B cell (primary cell): Measurements from ENCODE around the gene NRF1. TPM values are rescaled to one million over a fixed set of nuclear protein-coding genes. Genes with fewer than 3 reads are reported as not detected.

ENCODE experiments used
- ATAC-seq: fragments of 200-7000 bp; cut with Tn5 transposase; one replicate; pipeline ENCODE4 v1.10.0; 2021; ENCODE audit warnings: low read depth, mild to moderate bottlenecking, moderate number of reproducible peaks, moderate library complexity
- CTCF ChIA-PET: fragments of 350-600 bp; sonication (Branson Sonifier 250); formaldehyde crosslinking; loops from one replicate; lab custom pipeline; 2021; ENCODE audit warnings: antibody characterized with exemption, inconsistent platforms; lab: Charles Lee
- POLR2A ChIA-PET: fragments of 350-600 bp; sonication (Branson Sonifier 250); formaldehyde crosslinking; loops from one replicate; lab custom pipeline; 2021; ENCODE audit warnings: antibody characterized with exemption; lab: Charles Lee
- DNase-seq: peaks from one replicate; pipeline ENCODE4 v3.0.0; 2013
- H2AFZ ChIP-seq: 2 replicates; pipeline ENCODE4 v1.6.1; 2012; ENCODE audit warnings: mild to moderate bottlenecking, low read depth, low read length; ENCODE audit not compliant: insufficient read depth, poor library complexity, severe bottlenecking
- H3K27ac ChIP-seq, 2 donors: 1 replicate in 1 of 2; 2 replicates in 1 of 2; pipeline ENCODE4 v1.5.1; 2012 to 2013; ENCODE audit warnings: low read length in 2 of 2, mild to moderate bottlenecking in 2 of 2, moderate library complexity in 1 of 2
- H3K27me3 ChIP-seq, 4 experiments: fragments of 200-600 bp in 1 of 4; sonication (generic) in 1 of 4; replicated peaks in 1 of 4; 1 replicate in 2 of 4; 2 replicates in 2 of 4; pipeline versions ENCODE4 v1.6.1 to v1.7.0; 2013 to 2016; ENCODE audit warnings: low read length in 3 of 4, mild to moderate bottlenecking in 2 of 4, mixed read lengths in 1 of 4, moderate library complexity in 1 of 4; ENCODE audit not compliant: insufficient read depth in 4 of 4, control insufficient read depth in 3 of 4; ENCODE audit errors: control extremely low read depth in 1 of 4
- H3K36me3 ChIP-seq, 2 experiments: replicated peaks in 1 of 2; 1 replicate in 1 of 2; 2 replicates in 1 of 2; pipeline versions ENCODE4 v1.6.1 to v1.7.1; 2013; ENCODE audit warnings: low read length in 1 of 2; ENCODE audit not compliant: insufficient read depth in 2 of 2, control insufficient read depth in 1 of 2; ENCODE audit errors: control extremely low read depth in 1 of 2, extremely low read depth in 1 of 2
- H3K4me1 ChIP-seq, 2 donors: fragments of 200-600 bp in 1 of 2; sonication (generic) in 1 of 2; 1 replicate in 1 of 2; 2 replicates in 1 of 2; pipeline versions ENCODE4 v1.5.1 to v1.6.1; 2013 to 2017; ENCODE audit warnings: low read length in 2 of 2; ENCODE audit not compliant: control insufficient read depth in 2 of 2, insufficient read depth in 2 of 2
- H3K4me2 ChIP-seq: replicated peaks from 2 replicates; pipeline ENCODE3; 2012; ENCODE audit warnings: mild to moderate bottlenecking, low read depth, low read length; ENCODE audit not compliant: poor library complexity, severe bottlenecking
- H3K4me3 ChIP-seq, 5 experiments: fragments of 200-600 bp in 1 of 5; sonication (generic) in 1 of 5; 1 replicate in 3 of 5; 2 replicates in 2 of 5; pipeline versions ENCODE4 v1.5.1 to v1.7.0; 2011 to 2016; ENCODE audit warnings: low read length in 4 of 5, mild to moderate bottlenecking in 4 of 5, low read depth in 2 of 5, control low read depth in 1 of 5, moderate library complexity in 1 of 5; ENCODE audit not compliant: insufficient read depth in 1 of 5; ENCODE audit errors: control extremely low read depth in 1 of 5, extremely low read depth in 1 of 5
- H3K79me2 ChIP-seq: fragments of 200-600 bp; sonication (generic); one replicate; pipeline ENCODE4 v1.6.0; 2016; ENCODE audit warnings: low read length; ENCODE audit not compliant: control insufficient read depth, insufficient read depth
- H3K9ac ChIP-seq: fragments of 200-600 bp; sonication (generic); 2 replicates; pipeline ENCODE4 v1.6.1; 2017; ENCODE audit warnings: mild to moderate bottlenecking, low read length, moderate library complexity
- H3K9me3 ChIP-seq, 3 donors: one replicate each; pipeline versions ENCODE4 v1.6.1 to v1.7.1; 2013; ENCODE audit warnings: low read length in 2 of 3; ENCODE audit not compliant: control insufficient read depth in 2 of 3, insufficient read depth in 1 of 3; ENCODE audit errors: control extremely low read depth in 1 of 3
- H4K20me1 ChIP-seq: 2 replicates; pipeline ENCODE4 v1.6.0; 2012; ENCODE audit warnings: mild to moderate bottlenecking, low read length; ENCODE audit not compliant: insufficient read depth, control insufficient read depth, poor library complexity, severe bottlenecking
- H3K27ac Mint-ChIP-seq: one replicate; pipeline ENCODE4 v1.8.0; 2021; ENCODE audit warnings: mixed read lengths
- H3K27me3 Mint-ChIP-seq: one replicate; pipeline ENCODE4 v1.8.0; 2021; ENCODE audit warnings: mixed read lengths
- H3K4me1 Mint-ChIP-seq: one replicate; pipeline ENCODE4 v1.8.0; 2021; ENCODE audit warnings: mixed read lengths
- H3K4me3 Mint-ChIP-seq: one replicate; pipeline ENCODE4 v1.8.0; 2021; ENCODE audit warnings: mixed read lengths
- H3K9me3 Mint-ChIP-seq: one replicate; pipeline ENCODE4 v1.8.0; 2022; ENCODE audit warnings: mixed read lengths; ENCODE audit not compliant: insufficient read depth
- EZH2 ChIP-seq: IDR thresholded peaks from 2 replicates; pipeline ENCODE4 v1.6.1; 2012; ENCODE audit warnings: borderline replicate concordance, low read depth, mild to moderate bottlenecking, moderate library complexity, low read length; ENCODE audit not compliant: insufficient read depth, poor library complexity, severe bottlenecking
- WGBS: methylation state at CpG from one replicate; pipeline ENCODE4 v1.1.5; 2013; ENCODE audit warnings: missing lambda C conversion rate; ENCODE audit not compliant: insufficient coverage; 5-methylcytosine and 5-hydroxymethylcytosine counted together
- intact Hi-C: fragments of 100-400 bp; cut with micrococcal nuclease; formaldehyde crosslinking; loops from one replicate; pipeline ENCODE4 v1.10.0; 2022
- polyA plus RNA-seq: library from polyadenylated mRNA; depleted of rRNA; stranded (reverse); fragments of >200 nt; gene quantifications from 2 replicates; pipeline ENCODE4 v1.2.3, GENCODE V29; 2012
- total RNA-seq, 2 donors: library from RNA; stranded (reverse); fragments of 120-200 nt in 1 of 2; gene quantifications; 1 replicate in 1 of 2; 2 replicates in 1 of 2; pipeline versions ENCODE4 v1.2.3 to v1.2.4, GENCODE V29; 2013 to 2022
- TF ChIP-seq, protein P1 (sequence below): fragments of 200-600 bp; IDR thresholded peaks from one replicate; pipeline ENCODE4 v1.8.0; 2022; ENCODE audit warnings: antibody characterized with exemption, mild to moderate bottlenecking

The NRF1 gene
- total and polyA plus RNA-seq, 2 donors (not counting 1 experiment from before 2014, with no cell fraction given): 19.6 to 53.0 TPM

DNA sequence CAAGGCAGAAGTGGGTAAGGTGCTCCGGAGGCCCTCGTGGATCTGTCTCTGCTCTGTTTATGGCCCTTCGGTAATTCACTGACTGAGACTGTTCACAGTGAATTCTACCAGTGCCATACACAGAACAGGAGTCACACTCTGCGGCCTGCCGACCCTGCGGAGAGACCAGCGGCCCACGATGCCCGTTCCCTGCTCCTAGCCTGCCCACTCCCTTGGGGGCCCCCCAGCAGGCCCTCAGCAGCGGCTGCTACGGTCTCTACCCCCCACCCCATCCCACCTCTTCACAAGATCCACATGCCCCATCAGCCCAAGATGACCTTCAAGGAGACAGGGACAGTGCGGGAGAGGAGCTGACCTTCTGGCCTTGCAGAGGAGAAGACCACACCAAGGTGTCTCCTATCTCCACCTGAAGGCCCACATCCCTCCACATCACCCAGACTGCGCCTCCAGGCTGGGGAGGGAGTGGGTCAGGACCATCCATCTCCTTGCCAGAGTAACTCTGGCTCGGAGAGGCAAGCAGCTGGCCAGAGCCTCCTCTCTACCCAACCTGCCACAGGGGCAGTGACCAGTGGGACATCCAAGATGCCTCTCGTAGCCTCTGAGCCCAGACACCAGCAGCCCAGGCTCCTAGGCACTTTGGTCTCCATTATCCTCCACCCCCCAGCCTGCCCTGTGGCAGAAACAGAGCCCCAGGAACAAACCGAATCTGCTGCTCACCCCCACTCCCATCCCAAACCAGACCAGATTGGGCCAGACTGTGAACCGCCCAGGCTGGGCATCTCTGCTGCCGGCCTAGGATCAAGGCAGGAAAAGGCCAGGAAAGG is 163.6 kb downstream of the NRF1 start:
- DNase-seq (no peak), ATAC-seq (no peak)
- intact Hi-C loops: no loop called here
- no peaks in the 10 kb centered on the region for H3K9me3 Mint-ChIP-seq
- Histone ChIP-seq H3K36me3 (no peaks in the 10 kb centered on the region), H3K79me2 (no peaks in the 10 kb centered on the region), H3K4me2 (no peak overlapping the region), H3K27me3 (peaks cover 0 to 46% (median 19%) of the 10 kb centered on the region in 4 experiments), H2AFZ (no peak overlapping the region), H3K9ac (no peak overlapping the region), H3K9me3 (peaks cover 0 to 24% (median 0%) of the 10 kb centered on the region in 3 donors), H4K20me1 (no peaks in the 10 kb centered on the region), H3K4me1 (peaks cover 17 to 45% of the 10 kb centered on the region in 2 donors), H3K27ac (no peak overlapping the region), H3K4me3 (no peak overlapping the region)
- POLR2A ChIA-PET: no interaction called here
- WGBS: 94% methylated on average over 17 of the region's 18 CpGs
- H3K4me3 Mint-ChIP-seq: no peak overlapping the region
- CTCF ChIA-PET: no interaction called here
- peaks cover 12% of the 10 kb centered on the region for H3K27me3 Mint-ChIP-seq
- TF ChIP-seq EZH2: no peak
- TF ChIP-seq, protein P1, sequence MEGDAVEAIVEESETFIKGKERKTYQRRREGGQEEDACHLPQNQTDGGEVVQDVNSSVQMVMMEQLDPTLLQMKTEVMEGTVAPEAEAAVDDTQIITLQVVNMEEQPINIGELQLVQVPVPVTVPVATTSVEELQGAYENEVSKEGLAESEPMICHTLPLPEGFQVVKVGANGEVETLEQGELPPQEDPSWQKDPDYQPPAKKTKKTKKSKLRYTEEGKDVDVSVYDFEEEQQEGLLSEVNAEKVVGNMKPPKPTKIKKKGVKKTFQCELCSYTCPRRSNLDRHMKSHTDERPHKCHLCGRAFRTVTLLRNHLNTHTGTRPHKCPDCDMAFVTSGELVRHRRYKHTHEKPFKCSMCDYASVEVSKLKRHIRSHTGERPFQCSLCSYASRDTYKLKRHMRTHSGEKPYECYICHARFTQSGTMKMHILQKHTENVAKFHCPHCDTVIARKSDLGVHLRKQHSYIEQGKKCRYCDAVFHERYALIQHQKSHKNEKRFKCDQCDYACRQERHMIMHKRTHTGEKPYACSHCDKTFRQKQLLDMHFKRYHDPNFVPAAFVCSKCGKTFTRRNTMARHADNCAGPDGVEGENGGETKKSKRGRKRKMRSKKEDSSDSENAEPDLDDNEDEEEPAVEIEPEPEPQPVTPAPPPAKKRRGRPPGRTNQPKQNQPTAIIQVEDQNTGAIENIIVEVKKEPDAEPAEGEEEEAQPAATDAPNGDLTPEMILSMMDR: no peak
- peaks cover 7% of the 10 kb centered on the region for H3K4me1 Mint-ChIP-seq
- no peak overlapping the region for H3K27ac Mint-ChIP-seq

DNA sequence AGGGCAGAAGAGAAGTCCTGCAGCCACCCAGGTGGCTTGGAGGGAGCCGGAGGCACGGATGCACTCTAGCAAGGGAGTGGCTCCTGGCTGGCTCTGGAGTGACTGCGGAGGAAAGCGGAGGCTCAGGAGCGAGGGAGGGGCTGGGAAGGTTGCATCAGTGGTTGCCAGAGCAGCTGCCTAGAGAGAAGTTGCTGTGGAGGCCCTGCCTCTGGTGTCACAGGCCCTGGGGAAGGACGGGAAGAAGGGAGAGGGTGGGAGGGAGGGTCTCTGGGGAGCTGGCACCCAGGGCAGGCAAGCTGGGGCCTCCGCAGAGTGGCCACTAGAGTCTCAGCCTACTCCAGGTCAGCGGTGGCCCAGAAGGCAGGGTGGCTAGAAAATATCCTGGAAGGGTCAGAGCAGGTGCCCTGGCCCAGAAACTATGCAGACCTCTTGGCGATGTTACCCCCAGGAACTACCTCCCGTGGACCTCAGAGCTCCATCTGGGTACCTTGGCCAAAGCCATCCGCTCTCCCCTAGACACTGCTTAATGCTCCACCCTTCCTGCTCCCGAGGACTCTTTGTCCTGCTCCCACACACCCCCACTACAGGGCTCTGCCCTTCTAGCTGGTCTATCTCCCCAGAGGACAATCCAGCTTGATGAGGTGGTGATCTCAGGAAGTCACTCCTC is 164.3 kb downstream of the NRF1 start:
- intact Hi-C loops: no loop called here
- Histone ChIP-seq H3K4me3 (no peak overlapping the region), H3K27me3 (peaks cover 0 to 53% (median 21%) of the 10 kb centered on the region in 4 experiments), H2AFZ (no peak overlapping the region), H3K9ac (no peak overlapping the region), H3K79me2 (no peaks in the 10 kb centered on the region), H4K20me1 (no peaks in the 10 kb centered on the region), H3K27ac (no peak overlapping the region), H3K36me3 (no peaks in the 10 kb centered on the region), H3K9me3 (peaks cover 0 to 28% (median 0%) of the 10 kb centered on the region in 3 donors), H3K4me2 (no peak overlapping the region), H3K4me1 (peaks cover 23 to 48% of the 10 kb centered on the region in 2 donors)
- TF ChIP-seq, protein P1: no peak
- TF ChIP-seq EZH2: no peak
- DNase-seq (no peak), ATAC-seq (no peak)
- Mint-ChIP-seq H3K4me3 (no peak overlapping the region), H3K27me3 (peaks cover 12% of the 10 kb centered on the region), H3K4me1 (peaks cover 10% of the 10 kb centered on the region), H3K9me3 (no peaks in the 10 kb centered on the region), H3K27ac (no peak overlapping the region)
- POLR2A ChIA-PET: no interaction called here
- CTCF ChIA-PET: no interaction called here
- WGBS: 90% methylated on average over 11 of the region's 12 CpGs
